HG02678 (cell line): ENCODE measurements around the gene CBX4.

ENCODE experiments used
- ATAC-seq: cut with Tn5 transposase; IDR thresholded peaks from one replicate; pipeline ENCODE4 v1.9.1; 2021; ENCODE audit warnings: mild to moderate bottlenecking, moderate library complexity; ENCODE audit not compliant: unreplicated experiment

CBX4 gene

DNA sequence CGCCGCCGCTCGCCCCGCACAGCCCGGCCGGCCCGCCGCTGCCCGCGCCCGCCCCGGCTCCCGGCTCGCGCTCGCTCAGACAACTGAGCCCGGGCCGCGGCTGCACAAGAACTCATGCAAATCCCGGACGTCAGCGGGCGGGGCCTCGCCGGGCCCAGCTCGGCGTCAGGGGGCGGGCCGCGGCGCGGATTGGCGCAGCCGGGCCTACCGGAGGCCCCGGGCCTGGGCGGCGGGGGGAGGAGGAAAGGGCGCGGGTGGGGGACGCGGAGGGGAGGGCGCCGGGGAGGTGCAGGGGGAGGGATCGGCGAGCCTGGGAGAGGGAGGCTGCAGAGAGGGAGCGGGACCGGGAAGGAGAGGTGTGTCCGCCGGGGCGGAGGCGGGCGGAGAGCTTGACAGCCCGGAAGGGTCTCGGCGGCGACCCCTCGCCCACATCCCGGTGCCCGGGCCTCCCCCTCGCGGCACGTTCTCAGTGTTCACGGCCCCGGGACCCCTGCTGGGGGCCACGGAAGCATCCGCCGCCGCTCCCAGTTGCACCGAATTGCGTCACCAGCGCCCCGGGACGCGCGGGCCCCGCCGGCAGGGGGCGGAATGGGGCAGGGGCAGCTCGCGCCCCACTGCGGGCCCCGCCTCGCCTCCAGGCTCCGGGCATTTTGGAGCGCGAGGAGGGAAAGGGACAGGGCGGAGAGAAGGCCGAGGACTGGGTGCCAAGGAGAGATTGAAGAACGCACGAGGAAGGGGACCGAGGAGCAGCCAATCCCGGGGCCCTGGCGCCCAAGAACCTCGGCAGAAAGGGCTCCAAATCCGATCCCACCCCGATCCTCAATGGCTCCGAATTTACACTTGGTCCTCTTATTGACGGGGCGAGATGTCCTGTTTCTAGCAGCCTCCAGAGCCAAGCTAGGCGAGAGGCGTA is at the start of gene CBX4:
TSS of gene CBX4 (minus strand) at position 85 of the 913 bp plus-strand sequence. CDS start 189 bp downstream, outside the sequence.
- ATAC-seq, result peak; percentile 70

DNA sequence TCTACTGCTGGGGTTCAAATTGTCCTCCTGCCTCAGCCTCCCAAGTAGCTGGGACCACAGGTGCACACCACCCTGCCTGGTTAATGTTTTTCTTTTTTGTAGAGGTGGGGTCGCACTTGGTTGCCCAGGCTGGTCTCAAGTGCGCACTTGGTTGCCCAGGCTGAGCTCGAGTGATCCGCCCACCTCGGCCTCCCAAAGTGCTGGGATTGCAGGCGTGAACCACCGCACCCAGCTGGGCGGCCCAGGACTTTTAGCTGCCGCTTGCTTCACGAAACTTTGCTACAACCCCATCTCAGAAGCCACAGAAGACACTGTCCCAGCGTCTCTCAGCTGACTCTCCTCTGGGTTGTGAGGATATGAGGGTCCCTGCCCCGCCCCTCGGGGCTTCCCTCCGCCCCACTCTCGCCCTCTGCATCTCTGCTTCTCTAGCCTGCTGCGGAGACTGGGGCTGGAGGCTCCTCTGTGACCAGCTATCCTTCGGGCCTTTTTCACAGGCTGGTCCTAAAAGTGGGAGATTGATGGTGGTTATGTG is 48.8 kb upstream of the CBX4 start:
- no peak for ATAC-seq

- no peak for ATAC-seq
Observed at GRCh38 chr17:79887451-79887991, 48.3 kb upstream of the CBX4 start.

GRCh38 chr17:79883202-79883601 is 44.0 kb upstream of the CBX4 start:
- no peak for ATAC-seq

GRCh38 chr17:79878329-79878947 is 39.2 kb upstream of the CBX4 start:
- no peak for ATAC-seq

DNA sequence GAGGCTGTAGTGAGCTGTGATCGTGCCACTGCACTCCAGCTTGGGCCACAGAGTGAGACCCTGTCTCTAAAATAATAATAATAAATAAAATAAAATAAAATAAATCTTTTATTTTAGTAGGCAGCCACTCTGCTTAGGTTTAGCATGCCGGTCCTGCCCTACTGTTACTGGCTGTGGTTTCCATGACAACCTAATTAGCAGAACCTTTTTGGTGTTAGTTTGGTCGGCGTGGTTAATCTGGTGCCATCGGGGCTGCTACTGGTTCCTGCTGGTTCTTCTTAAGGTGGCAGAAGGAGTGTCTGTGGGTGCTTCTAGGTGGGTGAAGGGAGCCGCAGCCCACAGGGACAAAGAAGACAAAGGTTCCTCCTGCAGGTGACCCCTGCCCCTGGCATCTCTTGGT is 37.8 kb upstream of the CBX4 start:
- no peak for ATAC-seq

DNA sequence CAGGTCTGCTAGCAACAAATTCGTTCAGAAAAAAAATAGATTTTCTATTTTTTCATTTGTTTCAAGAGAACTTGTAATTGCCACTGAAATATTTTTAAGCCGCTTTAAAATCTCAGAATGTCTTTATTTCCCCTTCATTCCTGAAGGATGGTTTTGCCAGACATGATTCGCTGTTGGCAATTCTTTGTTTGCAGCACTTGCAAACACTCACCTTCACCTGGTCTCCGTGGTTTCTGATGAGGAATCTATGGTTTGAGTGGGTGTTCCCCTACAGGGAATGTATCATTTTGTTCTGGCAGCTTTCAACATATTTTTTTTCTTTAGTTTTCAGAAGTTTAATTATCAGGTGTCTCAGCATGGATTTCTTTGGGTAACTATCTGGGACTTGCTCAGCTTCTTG is 36.3 kb upstream of the CBX4 start:
- ATAC-seq, result no peak

- ATAC-seq, result no peak
Observed at GRCh38 chr17:79874329-79874981, 35.2 kb upstream of the CBX4 start.

GRCh38 chr17:79873583-79873982 is 34.3 kb upstream of the CBX4 start:
- ATAC-seq, result no peak

GRCh38 chr17:79872762-79873161 is 33.5 kb upstream of the CBX4 start:
- no peak for ATAC-seq

- no peak for ATAC-seq
Observed at GRCh38 chr17:79871131-79871530, 31.9 kb upstream of the CBX4 start.

- ATAC-seq, result no peak
Observed at GRCh38 chr17:79870540-79870939, 31.3 kb upstream of the CBX4 start.

DNA sequence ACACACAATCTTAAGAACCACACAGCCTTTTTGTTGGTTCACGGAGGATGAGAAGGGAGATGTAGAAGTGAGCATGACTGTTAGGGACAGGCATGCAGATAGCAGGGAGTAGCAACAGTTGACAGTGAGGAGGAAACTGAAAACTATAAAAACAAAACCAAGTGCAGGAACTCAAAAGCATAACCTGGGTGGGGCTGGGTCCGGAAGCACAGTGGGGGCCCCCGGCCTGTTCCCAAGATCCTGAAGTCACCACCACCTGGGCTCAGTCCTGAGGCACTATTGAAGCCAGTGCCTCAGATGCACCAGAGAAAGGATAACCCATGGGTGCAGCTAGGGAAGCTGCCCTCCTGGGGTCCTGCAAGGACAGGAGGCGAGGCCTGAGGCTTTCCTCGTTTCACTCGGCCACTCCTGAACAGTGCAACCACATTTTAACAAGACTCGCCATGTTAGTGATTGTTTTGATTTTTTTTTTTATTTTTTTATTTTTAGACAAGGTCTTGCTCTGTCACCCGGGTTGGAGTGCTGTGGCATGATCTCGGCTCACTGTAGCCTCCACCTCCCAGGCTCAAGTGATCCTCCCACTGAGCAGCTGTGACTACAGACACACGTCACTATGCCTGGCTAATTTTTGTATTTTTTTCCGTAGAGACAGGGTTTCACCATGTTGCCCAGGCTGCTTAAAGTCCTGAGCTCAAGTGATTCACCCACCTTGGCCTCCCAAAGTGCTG is 27.7 kb upstream of the CBX4 start:
- no peak for ATAC-seq

- ATAC-seq, result no peak
Observed at GRCh38 chr17:79865351-79866210, 26.3 kb upstream of the CBX4 start.

GRCh38 chr17:79864617-79865250 is 25.5 kb upstream of the CBX4 start:
- no peak for ATAC-seq

DNA sequence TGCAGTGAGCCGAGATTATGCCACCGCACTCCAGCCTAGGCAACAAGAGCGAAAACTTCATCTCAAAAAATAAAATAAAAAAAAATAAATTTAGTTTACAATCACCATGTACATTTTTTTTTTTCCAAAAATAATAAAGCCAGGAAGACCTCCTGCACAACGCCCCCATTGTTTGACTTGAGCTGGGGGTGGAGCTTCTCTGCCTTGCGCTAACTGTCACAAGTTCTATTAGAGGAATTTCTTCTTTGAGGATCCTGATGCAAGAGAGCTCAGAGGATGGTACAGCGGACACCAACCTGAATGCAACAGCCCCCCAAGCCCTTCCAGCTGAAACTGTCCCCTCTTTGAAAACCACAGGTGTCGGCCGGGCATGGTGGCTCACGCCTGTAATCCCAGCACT is 24.9 kb upstream of the CBX4 start:
- ATAC-seq, result no peak

DNA sequence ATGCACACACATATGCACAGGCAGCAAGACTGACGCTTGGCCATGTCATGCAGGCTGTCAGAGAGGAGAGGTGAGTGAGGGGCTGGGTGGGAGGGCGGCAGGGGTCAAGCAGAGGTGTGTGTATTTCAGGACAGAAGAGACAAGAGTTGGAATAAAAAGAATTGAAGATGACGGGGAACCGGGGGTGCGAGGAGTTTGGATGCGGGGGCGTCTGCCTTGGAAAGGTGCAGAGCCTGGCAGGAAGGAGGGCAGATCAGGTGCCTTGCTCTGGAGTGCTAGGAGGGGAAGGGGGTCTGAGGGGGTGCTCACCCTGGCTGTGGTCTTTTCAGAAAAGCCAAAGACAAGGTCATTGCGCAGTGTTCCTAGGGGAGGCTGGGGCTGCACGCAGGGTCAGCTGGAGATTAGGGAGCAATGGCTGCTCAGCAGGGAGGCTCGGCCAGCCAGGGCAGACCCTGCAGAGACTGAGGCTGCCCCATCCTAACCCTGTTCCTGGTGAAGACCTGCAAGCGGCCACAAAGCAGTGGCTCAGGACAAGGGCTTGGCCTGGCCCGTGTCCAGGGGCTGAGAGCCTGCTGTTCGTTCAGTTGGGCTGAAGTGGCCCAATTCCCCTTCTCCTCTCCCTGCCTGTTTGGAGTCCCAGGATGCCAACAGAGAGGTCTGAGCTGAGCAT is 23.7 kb upstream of the CBX4 start:
- ATAC-seq, result no peak

- ATAC-seq, result no peak
Observed at GRCh38 chr17:79862238-79862637, 23.0 kb upstream of the CBX4 start.
